Inferior parietal cortex (tissue), 1 donor: ENCODE results near the gene ZSCAN5B.

Source experiments
- DNase-seq: peaks from one replicate; pipeline ENCODE4 v3.0.0-alpha.2; 2016; ENCODE audit errors: extremely low spot score

The ZSCAN5B gene

GRCh38 chr19:56144831-56145230 is 52.8 kb downstream of the ZSCAN5B start:
- DNase-seq = no peak

GRCh38 chr19:56144376-56144775 is 53.2 kb downstream of the ZSCAN5B start:
- no peak for DNase-seq

- DNase-seq = no peak
Measured at GRCh38 chr19:56142897-56143434, 54.6 kb downstream of the ZSCAN5B start.

- no peak for DNase-seq
Measured at GRCh38 chr19:56142087-56142787, 55.3 kb downstream of the ZSCAN5B start.

- no peak for DNase-seq
Measured at GRCh38 chr19:56141417-56141993, 56.1 kb downstream of the ZSCAN5B start.

GRCh38 chr19:56140583-56141416 is 56.8 kb downstream of the ZSCAN5B start, which contains the start of gene ZNF444:
Gene ZNF444, plus strand, starts transcription at chr19:56141287. Its CDS starts 5,625 bp downstream, at chr19:56146912.
- peak; percentile 99 for DNase-seq

- no peak for DNase-seq
Measured at GRCh38 chr19:56139847-56140582, 57.6 kb downstream of the ZSCAN5B start.
